EL (cell line): ENCODE results near the gene SMPDL3A.
A peak's percentile ranks its signal among the peaks of the same experiment; 100 is the strongest.

Source experiments
- DNase-seq: peaks from one replicate; pipeline ENCODE4 v3.0.0-alpha.2; 2016

SMPDL3A gene

DNA sequence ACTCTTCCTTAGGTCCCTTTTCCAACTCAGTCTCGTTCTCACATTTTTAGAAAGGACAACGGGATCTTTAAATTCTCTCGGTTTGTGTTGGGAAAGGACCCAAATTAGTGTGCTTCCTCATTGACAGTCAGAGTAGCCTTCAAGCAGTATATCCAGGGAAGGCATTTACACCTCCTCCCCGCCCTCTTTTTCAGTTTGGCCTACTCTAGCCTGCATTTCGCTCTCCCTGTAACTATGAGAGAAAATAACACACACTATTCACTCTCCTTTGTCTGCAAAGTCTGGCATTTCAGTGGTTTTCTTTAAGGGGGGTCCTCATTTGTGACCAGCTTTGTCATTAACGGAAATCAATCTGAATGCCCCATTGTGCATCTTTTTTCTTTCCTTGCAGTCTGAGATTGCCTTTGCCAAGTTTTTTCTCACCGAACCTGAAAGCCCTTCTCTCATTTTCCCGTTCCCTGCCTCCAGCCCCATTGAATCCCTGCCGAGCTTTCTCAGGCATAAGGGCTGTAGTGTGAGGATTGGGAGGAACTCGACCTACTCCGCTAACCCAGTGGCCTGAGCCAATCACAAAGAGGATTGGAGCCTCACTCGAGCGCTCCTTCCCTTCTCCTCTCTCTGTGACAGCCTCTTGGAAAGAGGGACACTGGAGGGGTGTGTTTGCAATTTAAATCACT, 9.9 kb upstream of the SMPDL3A start:
- DNase-seq, result no peak

DNA sequence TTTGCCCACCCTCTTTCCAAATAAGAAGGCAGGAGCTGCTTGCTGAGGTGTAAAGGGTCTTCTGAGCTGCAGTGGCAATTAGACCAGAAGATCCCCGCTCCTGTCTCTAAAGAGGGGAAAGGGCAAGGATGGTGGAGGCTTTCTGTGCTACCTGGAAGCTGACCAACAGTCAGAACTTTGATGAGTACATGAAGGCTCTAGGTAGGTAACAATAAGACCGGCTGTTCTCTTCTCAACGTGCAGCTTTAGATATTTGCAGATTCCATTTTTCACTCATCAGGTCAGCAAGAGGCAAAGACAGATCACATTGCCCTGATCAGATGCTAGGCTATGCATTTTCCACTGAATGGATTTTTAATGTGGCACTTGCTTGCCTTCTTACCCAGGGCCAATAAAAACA, 9.4 kb upstream of the SMPDL3A start, which contains the start of gene FABP7:
Gene FABP7, plus strand, starts transcription at position 50 of the 400 bp plus-strand sequence. Its CDS starts 79 bp downstream, at position 129.
- DNase-seq, result no peak

DNA sequence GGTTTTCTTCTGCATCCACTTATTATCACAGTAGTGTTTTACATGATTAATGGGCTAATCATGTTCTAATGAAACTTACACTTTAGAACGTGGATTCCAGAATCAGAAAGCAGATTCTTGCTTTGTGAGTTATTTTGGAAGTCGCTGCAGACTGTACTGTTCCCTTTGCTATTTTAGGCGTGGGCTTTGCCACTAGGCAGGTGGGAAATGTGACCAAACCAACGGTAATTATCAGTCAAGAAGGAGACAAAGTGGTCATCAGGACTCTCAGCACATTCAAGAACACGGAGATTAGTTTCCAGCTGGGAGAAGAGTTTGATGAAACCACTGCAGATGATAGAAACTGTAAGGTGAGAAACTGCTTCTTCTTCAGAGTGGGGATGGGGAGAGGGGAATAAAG, 8.9 kb upstream of the SMPDL3A start:
- no peak for DNase-seq

DNA sequence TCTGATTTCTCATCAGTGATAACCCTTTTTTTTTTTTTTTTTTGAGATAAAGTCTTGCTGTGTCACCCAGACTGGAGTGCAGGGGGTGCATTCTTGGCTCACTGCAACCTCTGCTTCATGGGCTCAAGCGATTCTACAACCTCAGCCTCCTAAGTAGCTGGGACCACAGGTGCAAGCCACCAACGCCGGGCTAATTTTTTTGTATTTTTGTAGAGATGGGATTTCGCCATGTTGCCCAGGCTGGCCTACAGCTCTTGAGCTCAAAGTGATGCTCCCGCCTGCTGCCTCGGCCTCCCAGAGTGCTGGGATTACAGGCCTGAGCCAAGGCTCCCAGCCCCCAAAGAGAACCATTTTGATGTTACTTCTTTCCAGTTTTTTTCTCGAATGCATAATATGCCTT, 7.3 kb upstream of the SMPDL3A start:
- DNase-seq, result no peak

DNA sequence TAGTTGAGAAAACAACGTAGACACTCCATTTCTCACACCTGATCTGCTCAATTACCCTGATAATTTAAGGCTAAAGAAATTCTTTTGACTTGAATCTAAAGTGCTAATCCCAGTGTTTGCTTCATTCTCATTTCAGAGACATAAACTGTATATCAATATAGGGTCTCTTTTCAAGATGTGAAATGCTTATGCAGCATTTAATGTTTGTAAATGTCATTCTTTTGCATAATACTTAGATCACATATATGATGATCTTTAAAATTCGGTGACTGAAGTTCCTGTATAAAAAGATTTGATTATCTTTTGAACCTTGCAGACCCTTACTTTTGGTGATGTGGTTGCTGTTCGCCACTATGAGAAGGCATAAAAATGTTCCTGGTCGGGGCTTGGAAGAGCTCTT, 5.7 kb upstream of the SMPDL3A start:
- DNase-seq, result no peak

DNA sequence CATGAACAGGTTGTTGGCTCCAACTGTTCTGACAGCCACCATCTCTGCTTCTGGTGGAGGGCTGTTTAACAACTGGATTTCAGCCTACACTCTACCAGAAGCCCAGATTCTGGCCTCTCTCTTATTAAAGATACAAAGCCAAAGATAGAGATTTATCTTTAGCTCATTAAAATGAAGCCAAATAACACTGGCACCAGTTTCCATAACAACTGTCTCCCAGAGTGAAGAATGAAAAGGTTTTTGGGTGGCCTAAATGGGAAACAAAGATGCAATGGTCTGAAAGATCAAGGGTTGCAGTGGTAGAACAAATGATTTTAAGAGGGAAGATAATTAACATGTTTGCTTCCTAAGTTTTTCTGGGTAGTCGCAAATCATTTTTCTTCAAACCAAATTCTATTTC, 3.2 kb upstream of the SMPDL3A start:
- no peak for DNase-seq

DNA sequence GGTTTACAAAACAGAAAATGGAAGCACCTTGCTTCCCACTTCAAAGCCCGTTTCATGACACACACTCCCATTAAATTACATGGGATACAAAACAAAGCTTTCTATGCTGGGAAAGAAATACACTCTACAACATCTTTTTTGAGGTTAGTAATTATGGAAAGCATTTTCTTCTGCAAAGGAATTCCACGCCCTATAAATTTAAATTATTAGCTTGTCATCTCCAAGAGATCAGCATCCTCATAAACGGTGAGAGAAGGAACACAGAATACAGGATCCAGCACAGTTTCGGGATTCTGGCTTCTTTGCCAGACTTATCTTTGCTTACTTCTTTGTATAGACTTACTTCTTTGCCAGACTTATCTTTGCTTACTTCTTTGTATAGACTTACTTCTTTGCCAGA, 1.3 kb upstream of the SMPDL3A start:
- no peak for DNase-seq

DNA sequence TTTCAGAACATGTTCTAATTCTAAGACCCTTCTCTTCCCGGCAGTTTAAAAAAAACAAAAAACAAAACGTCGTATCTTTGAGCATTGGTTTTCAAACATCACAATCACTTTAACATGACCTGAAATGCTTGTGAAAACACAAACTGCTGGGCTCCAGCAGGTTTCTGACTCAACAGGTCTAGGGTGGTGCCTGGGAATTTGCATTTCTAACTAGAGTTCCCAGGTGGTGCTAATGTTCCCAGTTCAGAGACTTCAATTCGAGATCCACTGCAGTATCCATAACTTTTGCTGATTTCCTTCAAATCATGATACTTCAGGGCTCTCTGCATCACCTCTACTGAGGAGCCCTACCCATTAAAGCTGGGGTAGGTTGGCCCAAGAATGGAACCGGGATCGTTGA, 850 bp upstream of the SMPDL3A start:
- DNase-seq, result no peak

DNA sequence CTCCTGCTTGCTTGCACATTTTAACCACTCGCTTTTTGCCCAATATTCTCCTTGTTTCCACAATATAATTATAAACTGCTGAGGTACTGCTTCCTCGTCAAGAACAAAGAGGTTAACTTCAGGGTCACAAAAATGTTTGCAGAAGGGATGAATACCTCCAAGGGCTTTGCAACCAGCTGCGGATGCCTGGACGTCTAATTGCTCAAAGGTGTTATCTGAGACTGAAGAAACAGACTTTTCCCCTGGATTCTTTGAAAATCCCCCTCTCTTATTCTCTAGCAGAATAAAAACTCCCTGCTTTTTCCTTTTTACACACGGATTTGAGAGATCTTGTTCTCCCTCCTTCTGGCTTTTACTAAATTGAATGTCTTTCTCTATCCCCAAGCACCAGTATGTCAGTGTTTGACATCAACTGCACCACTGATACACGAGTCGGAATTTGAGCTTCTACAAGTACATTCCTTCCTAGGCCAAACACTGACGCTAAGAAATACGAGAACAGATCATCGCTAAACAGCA, 336 bp upstream of the SMPDL3A start:
- no peak for DNase-seq

DNA sequence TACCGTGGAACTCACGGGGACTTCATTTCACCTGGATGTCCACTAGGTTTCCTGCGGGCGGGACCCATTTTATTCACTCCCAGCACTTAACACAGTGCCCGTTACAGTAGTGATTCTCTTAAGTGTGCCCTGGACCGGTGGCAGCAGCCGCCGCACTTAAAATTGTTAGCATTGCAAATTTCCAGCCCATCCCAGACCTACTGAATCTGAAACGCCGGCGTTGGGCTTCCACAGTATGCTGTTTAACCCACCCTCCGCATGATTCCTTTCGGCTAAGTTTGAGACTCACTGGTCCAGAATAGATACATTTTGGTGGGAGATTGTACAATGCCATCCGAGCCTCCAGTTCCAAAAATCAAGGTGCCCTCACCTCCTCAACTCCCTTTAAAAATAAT, 967 bp downstream of the SMPDL3A start:
- no peak for DNase-seq

DNA sequence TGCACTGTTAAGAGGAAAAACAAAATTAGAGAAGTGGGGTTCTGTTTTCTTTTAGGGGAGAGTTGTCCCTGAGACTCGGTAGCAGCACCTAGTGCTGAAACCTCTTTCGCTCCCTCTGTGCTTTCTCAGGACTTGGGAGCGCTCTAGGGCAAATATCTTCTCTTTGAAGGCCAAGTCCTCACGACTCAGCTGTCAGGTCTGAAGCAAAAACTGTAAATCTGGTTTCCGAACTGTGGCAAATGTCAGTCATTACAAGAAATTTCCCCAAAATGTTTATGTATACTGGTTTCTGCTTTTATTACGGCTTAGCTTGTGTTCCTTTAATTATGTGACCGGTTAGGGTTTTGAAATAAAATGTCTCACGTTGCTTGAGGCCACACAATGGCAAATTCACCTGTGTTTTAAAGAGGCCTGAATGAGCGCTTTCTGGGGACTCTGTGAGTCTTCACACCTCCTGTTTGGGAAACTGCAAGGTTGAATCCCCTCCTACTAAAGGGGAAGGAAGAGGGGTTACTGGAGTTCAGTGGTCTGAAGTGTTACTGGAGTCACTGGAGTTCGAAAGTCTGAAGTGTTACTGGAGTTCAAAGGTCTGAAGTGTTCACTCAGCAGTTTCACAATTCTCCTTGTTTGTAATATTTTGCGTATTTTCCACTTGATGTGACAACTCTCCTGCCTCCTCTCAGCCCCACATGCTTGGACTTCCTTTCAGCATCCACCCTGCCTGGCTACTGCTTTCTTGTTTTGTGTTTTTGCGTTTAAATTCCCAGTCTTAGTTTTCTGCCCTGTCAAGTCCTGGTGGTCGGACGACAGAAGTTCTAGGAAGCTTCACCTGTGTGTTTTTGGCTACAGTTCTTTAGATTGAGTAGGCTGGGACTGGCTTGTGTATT, 1.6 kb downstream of the SMPDL3A start:
- peak; percentile 17 for DNase-seq

DNA sequence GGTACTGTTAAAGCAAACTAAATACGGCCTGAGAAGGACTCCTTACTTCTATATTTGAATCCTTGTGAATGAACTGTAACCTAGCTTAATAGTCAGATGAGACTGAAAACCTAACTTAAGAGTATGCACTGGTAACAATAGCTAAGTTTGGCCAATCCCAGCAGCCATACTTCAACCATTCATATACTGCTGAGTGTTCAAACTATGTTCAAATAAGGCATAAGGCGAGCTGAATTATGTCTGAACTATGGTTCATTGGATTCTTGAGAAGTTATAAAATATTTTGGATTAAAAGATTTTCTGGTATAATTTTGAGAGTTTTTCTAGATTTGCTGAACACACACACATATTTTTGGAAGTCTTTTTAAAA, 2.2 kb downstream of the SMPDL3A start:
- DNase-seq, result no peak

DNA sequence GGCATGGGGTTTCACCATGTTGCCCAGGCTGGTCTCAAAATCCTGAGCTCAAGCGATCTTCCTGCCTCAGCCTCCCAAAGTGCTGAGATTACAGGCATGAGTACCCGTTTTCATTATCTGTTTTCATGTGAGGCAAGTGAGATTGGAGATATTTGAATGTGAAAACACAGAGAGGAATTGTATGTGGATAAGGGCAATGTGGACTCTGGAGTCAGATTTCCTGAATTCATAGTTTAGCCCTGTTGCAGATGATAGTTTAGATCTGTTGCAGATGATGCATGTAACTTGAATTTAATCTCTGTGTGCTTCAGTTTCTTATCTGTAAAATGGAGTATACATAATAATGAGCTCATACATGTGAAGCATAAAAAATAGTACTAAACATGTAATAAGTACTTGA, 3.7 kb downstream of the SMPDL3A start:
- DNase-seq, result no peak

DNA sequence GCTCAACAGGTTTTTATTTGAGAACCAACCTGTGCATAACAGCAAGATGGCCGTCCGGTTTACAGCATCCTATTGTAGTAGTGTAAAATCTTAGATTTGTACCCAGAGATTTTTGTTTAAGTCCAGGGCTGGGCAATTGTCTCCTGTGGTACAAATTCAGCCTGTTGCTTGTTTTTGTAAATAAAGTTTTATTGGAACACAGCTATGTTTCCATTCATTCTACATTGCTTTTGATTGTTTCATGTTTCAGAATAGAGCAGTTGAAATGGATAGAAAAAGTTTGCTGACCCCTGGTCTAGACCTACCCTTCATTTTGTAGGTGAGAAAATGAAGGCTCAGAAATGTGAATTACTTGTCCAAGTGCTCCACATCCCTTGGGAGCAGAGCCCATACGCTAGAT, 8.5 kb downstream of the SMPDL3A start:
- DNase-seq, result no peak

DNA sequence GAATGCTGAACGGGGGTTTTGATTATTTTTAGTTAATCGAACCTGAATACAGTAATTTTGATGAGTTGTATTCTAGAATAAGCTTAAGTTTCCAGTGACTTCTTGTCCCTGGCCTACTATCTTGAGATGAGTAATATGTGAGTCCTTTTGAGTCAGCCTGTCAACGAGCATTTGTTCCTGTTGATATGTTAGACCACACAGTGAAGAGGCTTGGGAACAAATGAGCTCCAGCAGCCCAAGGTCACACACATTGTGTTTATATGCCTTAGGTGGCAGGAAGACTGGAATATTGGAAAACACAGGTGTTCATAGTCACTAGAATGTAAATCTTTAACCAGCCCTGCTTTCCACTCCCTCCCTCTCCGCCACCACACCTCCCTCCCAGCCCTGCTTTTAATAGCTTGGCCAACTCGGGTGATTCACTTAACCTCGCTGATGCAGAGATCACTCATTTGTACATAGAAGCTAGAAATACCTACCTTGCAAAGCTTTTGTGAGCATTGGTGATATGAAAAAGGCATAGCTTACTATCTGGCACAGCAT, 9.1 kb downstream of the SMPDL3A start:
- DNase-seq, result peak; percentile 67

DNA sequence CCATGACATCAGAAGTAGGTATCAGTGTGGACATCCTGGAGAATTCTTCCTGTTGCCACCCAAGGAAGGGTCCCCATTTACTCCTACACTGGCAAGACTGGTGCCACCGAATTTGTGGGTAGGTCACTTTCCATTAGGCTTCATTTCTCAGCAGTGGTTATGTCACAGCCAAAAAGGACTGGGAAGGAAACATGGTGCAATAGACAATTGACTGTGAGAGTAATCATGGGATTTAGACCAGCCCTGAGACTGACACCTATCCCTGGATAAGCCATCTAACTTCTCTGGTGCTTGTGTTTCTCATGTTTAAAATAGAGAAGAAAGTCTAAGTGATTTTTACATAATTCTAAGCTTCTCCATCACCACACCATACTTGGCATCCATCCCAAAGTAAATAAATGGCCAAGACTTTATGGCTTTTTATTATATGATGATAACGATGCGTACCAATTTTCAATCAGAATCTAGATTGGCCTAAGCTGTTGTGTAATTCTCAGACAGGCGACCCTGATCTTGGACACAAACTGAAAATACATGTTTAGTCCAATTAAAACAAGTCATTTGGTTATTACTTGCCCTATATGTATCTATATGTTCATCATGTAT, 10.2 kb downstream of the SMPDL3A start:
- no peak for DNase-seq

DNA sequence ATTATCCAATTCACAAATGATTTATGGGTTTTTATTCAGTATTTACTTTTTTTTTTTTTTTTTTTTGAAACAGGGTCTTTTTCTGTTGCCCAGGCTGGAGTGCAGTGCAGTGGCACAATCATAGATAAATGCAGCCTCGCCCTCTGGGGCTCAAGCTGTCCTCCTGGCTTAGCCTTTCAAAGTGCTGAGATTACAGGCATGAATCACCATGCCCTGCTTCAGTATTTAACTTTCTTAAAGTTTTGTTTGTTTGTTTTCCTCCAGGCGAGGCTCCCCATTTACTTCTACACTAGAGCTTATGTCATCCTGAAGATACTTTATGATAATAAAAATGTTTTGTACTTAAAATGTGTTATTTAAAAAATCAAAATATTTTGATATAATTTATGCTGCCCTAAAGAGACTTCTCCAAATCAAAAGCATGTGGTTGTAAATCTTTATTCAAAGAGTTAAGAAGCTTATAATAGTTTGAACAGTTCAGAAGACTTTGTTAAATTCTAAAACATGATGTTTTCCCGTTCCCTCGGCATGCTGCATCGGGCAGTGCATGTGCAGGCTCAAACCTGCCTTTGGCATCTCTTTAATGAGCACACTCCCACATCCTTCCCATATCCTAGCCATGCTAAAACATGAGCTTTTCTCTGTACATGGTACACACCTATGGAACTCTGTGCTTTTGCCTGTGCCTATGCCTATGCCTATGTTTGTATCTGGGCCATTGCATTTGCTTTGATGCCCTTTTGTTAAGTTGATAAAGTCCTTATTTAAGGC, 11.0 kb downstream of the SMPDL3A start:
- DNase-seq, result peak; percentile 37

DNA sequence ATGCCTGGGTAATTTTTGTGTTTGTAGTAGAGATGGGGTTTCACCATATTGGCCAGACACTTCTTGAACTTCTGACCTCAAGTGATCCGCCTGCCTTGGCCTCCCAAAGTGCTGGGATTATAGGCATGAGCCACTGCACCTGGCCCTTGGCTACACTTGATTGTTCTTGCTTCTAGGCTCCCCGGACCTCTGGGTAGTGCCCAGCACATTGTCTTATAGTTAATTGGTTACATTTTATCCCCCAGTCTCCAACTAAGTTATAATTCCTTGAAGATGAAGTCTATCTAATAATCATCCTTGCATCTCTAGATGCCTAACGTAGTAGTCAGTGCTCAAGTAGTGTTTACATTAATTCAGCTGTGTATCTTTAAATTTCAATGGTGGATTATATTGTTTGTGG, 11.8 kb downstream of the SMPDL3A start:
- DNase-seq, result no peak

DNA sequence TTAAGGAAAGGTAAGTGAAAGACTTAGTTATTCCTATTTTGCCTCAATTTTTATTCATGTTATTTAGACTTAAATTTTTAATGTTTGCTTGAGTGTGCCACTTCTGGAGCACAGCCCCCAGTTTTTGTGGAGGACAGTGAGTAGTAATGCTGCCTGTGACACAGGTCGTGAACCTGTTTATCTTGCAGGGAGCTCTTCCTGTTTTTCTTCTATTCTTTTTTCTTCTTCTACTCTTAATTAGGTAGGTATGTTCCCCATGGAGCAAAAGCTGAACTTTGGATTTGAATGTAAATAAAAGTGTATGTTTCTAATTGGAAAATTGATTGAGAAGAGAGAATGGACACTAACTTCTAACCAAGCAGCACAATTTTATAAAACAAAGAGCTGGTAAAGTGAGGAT, 12.3 kb downstream of the SMPDL3A start:
- no peak for DNase-seq

DNA sequence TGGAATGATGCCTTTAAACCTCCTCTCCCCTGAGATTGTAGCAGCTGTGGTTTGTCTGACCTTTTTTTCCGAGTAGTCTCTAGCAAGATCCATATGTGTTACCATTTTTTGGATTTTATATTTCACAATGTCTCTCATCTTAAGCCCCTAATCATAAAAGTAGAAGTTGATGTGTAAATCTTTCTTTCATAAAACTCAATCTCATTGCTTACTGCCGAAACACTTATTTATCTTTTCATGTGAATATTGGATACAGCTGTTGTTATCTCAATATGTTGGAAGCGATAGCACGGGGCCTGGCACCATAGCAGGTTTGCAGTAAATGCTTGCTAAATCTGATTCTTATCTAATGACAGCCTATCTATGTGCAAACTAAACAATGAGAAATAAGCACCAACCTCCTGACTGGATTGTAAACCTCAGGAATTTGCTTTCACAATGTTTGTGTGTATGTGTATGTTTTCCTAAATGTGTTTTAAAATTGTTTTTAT, 14.2 kb downstream of the SMPDL3A start:
- no peak for DNase-seq

DNA sequence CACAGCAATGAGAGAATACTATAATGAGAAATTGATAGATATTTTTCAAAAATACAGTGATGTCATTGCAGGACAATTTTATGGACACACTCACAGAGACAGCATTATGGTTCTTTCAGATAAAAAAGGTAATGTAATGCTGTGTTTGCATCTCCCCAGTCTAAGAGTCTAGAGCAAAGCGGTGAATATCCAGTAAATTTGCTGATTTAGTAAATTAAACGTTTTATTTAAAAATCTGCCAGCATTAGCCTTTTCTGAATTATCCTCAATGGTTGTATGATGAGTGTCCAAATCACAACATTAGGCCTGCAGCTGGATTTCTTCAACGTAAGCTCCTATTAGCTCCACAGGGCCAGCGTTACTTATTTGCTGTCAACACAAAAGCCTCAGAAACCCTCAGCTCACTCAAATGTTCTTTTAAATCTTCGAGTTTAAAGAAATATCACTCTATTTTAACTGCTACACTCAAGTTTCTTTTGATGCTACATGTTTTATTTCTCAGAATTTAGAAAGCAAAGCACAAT, 16.0 kb downstream of the SMPDL3A start:
- no peak for DNase-seq

DNA sequence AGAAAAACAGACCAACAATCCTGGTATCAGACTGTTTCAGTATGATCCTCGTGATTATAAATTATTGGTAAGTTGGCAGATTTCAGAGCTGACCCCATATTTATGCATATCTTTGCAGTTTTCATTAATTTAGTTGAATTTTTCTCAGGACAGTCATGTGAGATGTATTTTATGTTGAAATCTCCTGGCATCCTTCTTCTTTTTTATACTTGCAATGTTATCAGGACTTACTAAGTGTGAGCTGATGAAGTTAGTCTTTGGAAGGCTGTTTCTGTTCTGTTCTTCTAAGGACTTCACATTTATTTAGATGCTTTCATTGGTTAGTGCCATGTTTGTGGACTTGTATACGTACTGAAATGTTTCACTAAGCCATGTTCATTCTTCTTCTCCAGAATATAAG, 17.2 kb downstream of the SMPDL3A start:
- DNase-seq, result no peak
